ENCODE results near the gene MAP2K3.
A peak's percentile ranks its signal among the peaks of the same experiment; 100 is the strongest.

MAP2K3 gene

GRCh38 chr17:21252289-21252795 lies 32.2 kb upstream of the MAP2K3 start:
- FAIRE-seq (no peak), DNase-seq (ENCODE audit: extremely low spot score, insufficient read length, low read depth) (no peak)

GRCh38 chr17:21252796-21253645 lies 31.5 kb upstream of the MAP2K3 start, which contains the start of gene NATD1:
TSS of gene NATD1 (minus strand) at chr17:21253410. CDS start at chr17:21253264, 146 bp downstream.
- DNase-seq (ENCODE audit: extremely low spot score, insufficient read length, low read depth) (peak; percentile 74), FAIRE-seq (peak; percentile 64)

GRCh38 chr17:21253646-21254441 lies 30.7 kb upstream of the MAP2K3 start:
- FAIRE-seq (no peak), DNase-seq (ENCODE audit: extremely low spot score, insufficient read length, low read depth) (no peak)

GRCh38 chr17:21258593-21258992 lies 25.9 kb upstream of the MAP2K3 start:
- FAIRE-seq (no peak), DNase-seq (ENCODE audit: extremely low spot score, insufficient read length, low read depth) (no peak)

GRCh38 chr17:21262259-21262993 lies 22.1 kb upstream of the MAP2K3 start:
- no peak for DNase-seq (ENCODE audit: extremely low spot score, insufficient read length, low read depth)
- FAIRE-seq = no peak

- FAIRE-seq (no peak), DNase-seq (ENCODE audit: extremely low spot score, insufficient read length, low read depth) (no peak)
Observed at GRCh38 chr17:21263376-21263775, 21.1 kb upstream of the MAP2K3 start.

- DNase-seq (ENCODE audit: extremely low spot score, insufficient read length, low read depth) (no peak), FAIRE-seq (no peak)
Observed at GRCh38 chr17:21268596-21269188, 15.8 kb upstream of the MAP2K3 start.

GRCh38 chr17:21269394-21269793 lies 15.1 kb upstream of the MAP2K3 start:
- DNase-seq (ENCODE audit: extremely low spot score, insufficient read length, low read depth) (no peak), FAIRE-seq (no peak)

GRCh38 chr17:21271454-21272183 lies 12.9 kb upstream of the MAP2K3 start:
- DNase-seq (ENCODE audit: extremely low spot score, insufficient read length, low read depth) (no peak), FAIRE-seq (no peak)

- FAIRE-seq (no peak), DNase-seq (ENCODE audit: extremely low spot score, insufficient read length, low read depth) (no peak)
Observed at GRCh38 chr17:21272250-21272649, 12.3 kb upstream of the MAP2K3 start.

GRCh38 chr17:21272881-21273792 lies 11.4 kb upstream of the MAP2K3 start:
- FAIRE-seq = no peak
- no peak for DNase-seq (ENCODE audit: extremely low spot score, insufficient read length, low read depth)

GRCh38 chr17:21275047-21275578 lies 9.4 kb upstream of the MAP2K3 start:
- FAIRE-seq = no peak
- DNase-seq (ENCODE audit: extremely low spot score, insufficient read length, low read depth) = no peak

- FAIRE-seq = peak; percentile 93
- peak; percentile 94 for DNase-seq (ENCODE audit: extremely low spot score, insufficient read length, low read depth)
Observed at GRCh38 chr17:21275579-21276263, 8.8 kb upstream of the MAP2K3 start.

- FAIRE-seq (no peak), DNase-seq (ENCODE audit: extremely low spot score, insufficient read length, low read depth) (no peak)
Observed at GRCh38 chr17:21276264-21276588, 8.3 kb upstream of the MAP2K3 start.

- DNase-seq (ENCODE audit: extremely low spot score, insufficient read length, low read depth) = no peak
- no peak for FAIRE-seq
Observed at GRCh38 chr17:21277332-21277731, 7.2 kb upstream of the MAP2K3 start.

- FAIRE-seq (no peak), DNase-seq (ENCODE audit: extremely low spot score, insufficient read length, low read depth) (no peak)
Observed at GRCh38 chr17:21278450-21279197, 5.9 kb upstream of the MAP2K3 start.

- no peak for DNase-seq (ENCODE audit: extremely low spot score, insufficient read length, low read depth)
- no peak for FAIRE-seq
Observed at GRCh38 chr17:21279198-21279535, 5.3 kb upstream of the MAP2K3 start.

Data from GM18507 (cell line).